Stimulated activated CD8-positive, alpha-beta memory T cell treated with anti-CD3 and anti-CD28 coated beads, Interleukin-15, amount 100 ng/mL, for 48 hours (primary cell): Measurements from ENCODE around the gene PIR.

Experiments
- DNase-seq, 2 donors: peaks; one replicate each; pipeline ENCODE4 v3.0.0-alpha.2; 2020; ENCODE audit warnings: low read depth in 2 of 2

PIR gene

DNA sequence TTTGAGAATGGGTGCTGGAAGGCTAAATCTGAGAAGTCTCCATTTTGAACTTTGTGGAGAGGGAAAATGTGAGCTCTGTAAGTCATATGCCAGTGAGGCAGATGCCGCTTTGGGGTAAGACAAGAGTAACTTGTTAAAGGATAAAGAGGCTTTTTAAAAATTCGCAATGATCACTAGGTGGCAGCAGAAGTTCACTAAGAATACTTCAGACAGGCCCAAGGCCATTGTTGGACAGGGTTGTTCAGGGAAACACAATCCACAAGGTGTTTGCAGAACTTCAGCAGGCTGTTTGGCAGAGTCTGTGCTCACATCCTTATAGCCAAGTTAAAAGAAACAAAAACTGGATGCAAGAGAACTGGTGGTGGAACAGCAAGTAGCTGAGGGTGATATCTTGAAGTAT lies 144.1 kb downstream of the PIR start:
- DNase-seq = no peak

DNA sequence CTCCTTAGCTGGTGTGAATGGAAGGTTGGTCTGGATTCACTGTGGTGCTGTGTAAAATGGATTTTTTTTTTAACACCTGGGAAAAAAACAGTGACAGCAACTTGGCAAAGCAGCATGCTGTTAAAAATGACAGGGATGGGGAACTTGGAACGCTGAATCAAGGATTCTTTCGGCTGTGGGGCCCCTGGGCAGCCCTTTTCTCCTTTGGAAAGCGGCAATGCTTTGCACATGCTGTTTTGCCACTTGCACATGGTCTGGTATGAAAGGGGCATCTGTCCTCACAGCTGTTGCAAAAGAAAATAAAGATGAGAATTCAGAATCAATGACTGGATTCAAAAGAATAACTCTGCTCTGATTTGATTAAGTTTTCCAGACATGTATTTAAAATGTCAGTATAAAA lies 147.2 kb downstream of the PIR start:
- no peak for DNase-seq

DNA sequence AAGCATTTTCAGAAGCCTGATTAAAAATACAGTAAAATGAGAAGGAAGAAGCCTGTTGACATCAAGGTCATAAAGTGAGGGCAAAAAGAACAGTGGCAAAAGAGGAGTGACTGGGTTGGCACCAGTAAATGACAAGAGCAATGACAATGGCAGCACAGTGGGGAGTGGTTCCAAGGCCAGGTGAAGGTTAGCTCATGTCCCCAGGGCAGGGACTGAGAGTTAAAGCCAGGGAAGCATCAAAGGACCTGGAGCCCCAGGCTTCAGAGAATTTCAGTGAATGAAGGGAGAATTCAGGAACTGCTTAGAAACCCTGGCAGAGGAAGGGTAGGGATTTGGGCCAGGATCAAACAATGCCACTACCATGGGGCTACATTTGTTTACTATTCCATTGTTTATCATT lies 149.0 kb downstream of the PIR start:
- no peak for DNase-seq

DNA sequence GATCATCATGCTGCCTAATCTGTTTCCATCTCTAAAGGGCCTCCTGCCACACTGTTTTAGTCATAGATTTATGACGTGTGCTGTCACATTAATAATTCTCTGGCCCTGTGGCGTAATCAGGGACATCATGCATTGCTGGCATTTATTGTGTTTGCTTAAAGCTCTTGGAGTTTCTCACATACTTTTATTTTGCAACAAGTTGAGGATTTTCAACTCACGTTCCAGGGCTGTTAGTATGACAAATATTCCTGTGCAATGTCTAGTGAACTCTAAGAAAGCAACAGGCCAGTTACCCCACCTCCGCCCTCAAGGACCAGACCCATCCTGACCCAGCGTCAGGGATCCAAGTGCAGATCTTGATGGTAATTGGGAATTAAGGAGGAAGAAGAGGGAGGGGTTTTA lies 150.1 kb downstream of the PIR start:
- DNase-seq = no peak

DNA sequence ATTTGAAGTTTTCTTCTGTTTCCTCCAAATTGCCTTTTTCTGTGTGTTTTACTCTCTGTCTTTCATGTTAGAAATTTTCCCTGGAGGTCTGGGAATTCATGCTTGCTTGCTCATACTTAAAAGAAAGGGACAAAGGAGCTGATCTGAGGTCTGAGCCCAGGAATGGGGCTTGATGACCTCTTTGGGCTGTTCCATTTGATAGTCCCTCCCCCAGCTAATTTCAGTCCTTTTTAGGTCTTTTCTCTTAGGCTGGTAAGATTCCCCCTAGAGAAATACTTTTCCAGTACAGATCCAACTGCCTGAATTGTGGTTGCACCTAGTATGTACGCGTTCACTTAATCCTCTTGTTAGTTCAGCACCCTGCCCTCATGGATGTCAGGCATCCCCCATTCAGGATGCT lies 152.3 kb downstream of the PIR start:
- no peak for DNase-seq

DNA sequence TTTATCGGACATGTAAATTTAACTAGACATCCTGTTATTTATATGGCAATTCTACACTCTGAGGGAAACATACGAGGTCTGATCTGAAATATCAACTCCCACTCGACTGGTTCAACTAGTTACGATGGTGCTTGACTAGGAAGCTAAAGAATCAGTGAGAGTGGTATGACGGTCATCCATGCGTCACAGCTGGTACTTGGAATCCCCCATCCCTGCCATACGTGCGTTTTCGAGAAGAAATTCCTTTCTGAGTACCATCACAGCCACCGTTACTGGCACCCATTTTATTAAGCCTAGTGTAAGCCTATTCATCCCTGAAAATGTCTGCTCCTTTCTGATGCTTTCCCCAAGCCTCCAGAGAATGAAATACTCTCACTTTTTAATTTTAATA lies 157.1 kb downstream of the PIR start:
- no peak for DNase-seq

DNA sequence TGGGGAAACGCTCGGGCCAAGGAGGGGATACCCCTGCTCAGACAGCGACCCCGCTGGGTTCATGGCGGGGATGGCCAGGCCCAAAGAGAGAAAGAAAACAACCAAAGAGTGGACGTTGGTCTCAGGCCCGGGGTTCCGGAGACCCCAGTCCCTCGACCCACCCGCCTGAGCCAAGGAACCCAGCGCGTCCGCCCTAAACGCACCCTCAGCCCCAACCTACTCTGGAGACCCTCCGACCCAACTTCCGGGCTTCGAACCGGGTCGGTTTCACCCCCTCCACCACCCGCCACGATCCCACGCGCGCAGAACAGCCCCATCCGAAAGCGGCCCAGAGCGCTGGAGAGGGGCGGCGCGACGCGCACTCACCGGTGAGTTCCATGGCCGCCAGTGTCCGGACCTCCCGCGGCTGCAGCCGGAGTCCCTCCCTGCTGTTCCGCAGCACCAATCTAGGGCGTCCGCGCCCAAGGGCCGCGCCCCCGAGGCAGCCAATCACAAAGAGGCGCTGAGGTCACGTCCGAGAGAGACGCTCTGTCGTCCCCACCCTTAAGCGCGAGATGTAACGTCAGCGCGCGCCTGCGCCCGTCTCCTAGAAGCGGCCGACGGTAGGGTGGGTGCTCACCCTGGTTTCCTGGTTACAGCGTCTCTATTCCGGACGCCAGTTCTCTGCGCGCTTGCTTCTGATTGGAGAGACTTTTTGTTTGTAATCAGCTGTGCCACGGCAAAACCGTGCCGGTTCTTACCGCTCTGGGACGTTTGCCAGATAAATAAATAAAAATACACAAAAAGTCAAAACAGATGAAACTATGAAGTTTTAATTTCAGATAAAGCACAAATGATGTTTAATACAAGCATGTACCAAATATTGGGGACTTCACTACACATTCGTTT lies 157.8 kb downstream of the PIR start, which contains the start of gene PIGA:
Gene PIGA, minus strand, starts transcription at position 389 of the 888 bp plus-strand sequence. CDS start 3,593 bp downstream, outside the sequence.
- peak; percentile 84 to 87 for DNase-seq
